Gastroesophageal sphincter (tissue), 3 donors: ENCODE results near the gene TMCO4.

Experiments
- EP300 ChIP-seq: sonication (generic); formaldehyde crosslinking; IDR thresholded peaks from one replicate; pipeline ENCODE4 v1.6.1; 2017; ENCODE audit warnings: antibody characterized with exemption, mild to moderate bottlenecking
- POLR2A ChIP-seq, 2 donors: fragments of 450-650 bp; IDR thresholded peaks; one replicate each; pipeline ENCODE4 v1.6.1; 2017; ENCODE audit warnings: antibody characterized with exemption in 2 of 2, mild to moderate bottlenecking in 2 of 2, moderate library complexity in 1 of 2
- POLR2AphosphoS5 ChIP-seq: sonication (generic); formaldehyde crosslinking; IDR thresholded peaks from one replicate; pipeline ENCODE4 v1.6.1; 2017; ENCODE audit warnings: antibody characterized with exemption
- TF ChIP-seq, protein P1 (sequence below), 4 experiments: fragments of 200-600 bp in 2 of 4; fragments of 450-650 bp in 2 of 4; sonication (generic) in 1 of 4; IDR thresholded peaks; one replicate each; pipeline ENCODE4 v1.5.1; 2017 to 2019; ENCODE audit warnings: antibody characterized with exemption in 4 of 4, mild to moderate bottlenecking in 2 of 4, moderate library complexity in 2 of 4

DNA sequence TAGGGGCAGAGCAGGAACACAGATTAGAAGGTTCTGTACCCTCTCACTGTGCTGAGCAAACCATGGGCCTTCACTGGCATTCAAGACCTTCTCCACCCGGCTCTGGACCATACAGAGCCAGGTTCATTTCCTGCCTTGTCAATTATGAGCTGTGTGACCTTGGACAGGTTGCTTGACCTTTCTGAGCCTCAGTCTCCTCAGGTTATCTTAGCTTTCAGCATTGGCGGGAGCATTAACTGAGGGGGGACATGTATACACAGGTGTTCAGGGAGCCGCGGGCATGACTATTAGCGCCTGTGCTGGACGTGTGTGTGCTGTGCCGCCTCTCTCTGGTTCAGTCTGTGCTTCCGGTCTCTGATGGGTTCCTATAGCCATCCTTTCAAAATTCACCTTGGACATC is 102.9 kb downstream of the TMCO4 start:
- TF ChIP-seq EP300 (no peak), POLR2AphosphoS5 (no peak), POLR2A (IDR thresholded peaks at IDR 0.05) (no peak)
- TF ChIP-seq, protein P1, sequence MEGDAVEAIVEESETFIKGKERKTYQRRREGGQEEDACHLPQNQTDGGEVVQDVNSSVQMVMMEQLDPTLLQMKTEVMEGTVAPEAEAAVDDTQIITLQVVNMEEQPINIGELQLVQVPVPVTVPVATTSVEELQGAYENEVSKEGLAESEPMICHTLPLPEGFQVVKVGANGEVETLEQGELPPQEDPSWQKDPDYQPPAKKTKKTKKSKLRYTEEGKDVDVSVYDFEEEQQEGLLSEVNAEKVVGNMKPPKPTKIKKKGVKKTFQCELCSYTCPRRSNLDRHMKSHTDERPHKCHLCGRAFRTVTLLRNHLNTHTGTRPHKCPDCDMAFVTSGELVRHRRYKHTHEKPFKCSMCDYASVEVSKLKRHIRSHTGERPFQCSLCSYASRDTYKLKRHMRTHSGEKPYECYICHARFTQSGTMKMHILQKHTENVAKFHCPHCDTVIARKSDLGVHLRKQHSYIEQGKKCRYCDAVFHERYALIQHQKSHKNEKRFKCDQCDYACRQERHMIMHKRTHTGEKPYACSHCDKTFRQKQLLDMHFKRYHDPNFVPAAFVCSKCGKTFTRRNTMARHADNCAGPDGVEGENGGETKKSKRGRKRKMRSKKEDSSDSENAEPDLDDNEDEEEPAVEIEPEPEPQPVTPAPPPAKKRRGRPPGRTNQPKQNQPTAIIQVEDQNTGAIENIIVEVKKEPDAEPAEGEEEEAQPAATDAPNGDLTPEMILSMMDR (IDR thresholded peaks at IDR 0.05) = no peak
